K562 (cell line): Measurements from ENCODE around the gene TUBGCP6. TPM values are rescaled to one million over a fixed set of nuclear protein-coding genes. Genes with fewer than 3 reads are reported as not detected.
A peak's percentile ranks its signal among the peaks of the same experiment; 100 is the strongest.

Source experiments
- CBFA2T2 ChIP-seq: fragments of 450-650 bp; conservative IDR thresholded peaks from 2 replicates; pipeline ENCODE4 v1.6.1; 2017; ENCODE audit warnings: mild to moderate bottlenecking
- CHD1 ChIP-seq: fragments of 200-600 bp; sonication (generic); IDR thresholded peaks from one replicate; pipeline ENCODE4 v1.6.1; 2012; ENCODE audit warnings: mild to moderate bottlenecking, moderate library complexity, low read length, inconsistent platforms
- CREB3 ChIP-seq: fragments of 450-650 bp; conservative IDR thresholded peaks from 2 replicates; pipeline ENCODE4 v1.6.1; 2016; ENCODE audit warnings: missing genetic modification characterization, low read depth, mild to moderate bottlenecking, missing compliant biosample characterization, moderate library complexity
- HES1 ChIP-seq: fragments of 450-650 bp; IDR thresholded peaks from 2 replicates; pipeline ENCODE4 v1.6.1; 2016; ENCODE audit warnings: low read depth, mild to moderate bottlenecking, moderate library complexity
- HMBOX1 ChIP-seq: sonication (generic); IDR thresholded peaks from 2 replicates; pipeline ENCODE4 v1.6.1; 2016
- IFI16 ChIP-seq: fragments of 250-450 bp; sonication (Bioruptor Pico); IDR thresholded peaks from 2 replicates; pipeline ENCODE4 v2.1.2; 2022; ENCODE audit warnings: mild to moderate bottlenecking, inconsistent platforms
- MCM2 ChIP-seq: fragments of 450-650 bp; IDR thresholded peaks from 2 replicates; pipeline ENCODE4 v1.6.1; 2017; ENCODE audit warnings: low read depth, mild to moderate bottlenecking
- MEF2D ChIP-seq: conservative IDR thresholded peaks from 2 replicates; pipeline ENCODE4 v1.6.1; 2016; ENCODE audit warnings: low read depth, missing genetic modification characterization, missing compliant biosample characterization
- NCOA6 ChIP-seq: fragments of 450-650 bp; IDR thresholded peaks from 2 replicates; pipeline ENCODE4 v1.6.1; 2017; ENCODE audit warnings: mild to moderate bottlenecking
- POU5F1 ChIP-seq: fragments of 150-350 bp; IDR thresholded peaks from 2 replicates; pipeline ENCODE4 v1.6.1; 2014; ENCODE audit warnings: borderline replicate concordance, low read length, low read depth, mild to moderate bottlenecking; ENCODE audit not compliant: partially characterized antibody
- RBM14 ChIP-seq: fragments of 200-400 bp; formaldehyde crosslinking; IDR thresholded peaks from 2 replicates; pipeline ENCODE4 v1.6.1; 2018; ENCODE audit warnings: low read depth, mild to moderate bottlenecking, low read length, moderate library complexity, borderline replicate concordance; ENCODE audit not compliant: insufficient read depth
- RBM17 ChIP-seq: fragments of 200-400 bp; formaldehyde crosslinking; IDR thresholded peaks from 2 replicates; pipeline ENCODE4 v1.6.1; 2017; ENCODE audit warnings: low read depth, mild to moderate bottlenecking, low read length, borderline replicate concordance
- SP2 ChIP-seq: IDR thresholded peaks from 2 replicates; pipeline ENCODE4 v1.6.1; 2011; ENCODE audit warnings: mild to moderate bottlenecking, low read depth, low read length, moderate library complexity; ENCODE audit not compliant: poor library complexity, severe bottlenecking; ENCODE audit errors: extremely low read depth
- STAT5B ChIP-seq: fragments of 250-450 bp; sonication (Bioruptor Pico); IDR thresholded peaks from 2 replicates; pipeline ENCODE4 v1.8.0; 2021; ENCODE audit warnings: mild to moderate bottlenecking, inconsistent platforms
- ZBTB43 ChIP-seq: sonication (generic); formaldehyde crosslinking; IDR thresholded peaks from 2 replicates; pipeline ENCODE4 v1.8.0; 2023; ENCODE audit warnings: mild to moderate bottlenecking, missing genetic modification reagents
- ZBTB5 ChIP-seq: fragments of 450-650 bp; IDR thresholded peaks from 2 replicates; pipeline ENCODE4 v1.6.1; 2017; ENCODE audit warnings: antibody characterized with exemption
- ZKSCAN1 ChIP-seq: fragments of 150-350 bp; IDR thresholded peaks from 2 replicates; pipeline ENCODE4 v1.6.1; 2016; ENCODE audit warnings: low read depth, low read length
- ZNF134 ChIP-seq: fragments of 250-450 bp; sonication (Bioruptor Pico); conservative IDR thresholded peaks from 2 replicates; pipeline ENCODE4 v1.4.0; 2020
- ZNF280A ChIP-seq: fragments of 450-650 bp; IDR thresholded peaks from 2 replicates; pipeline ENCODE4 v1.6.1; 2018; ENCODE audit warnings: mild to moderate bottlenecking, low read depth; ENCODE audit not compliant: partially characterized antibody
- ZNF589 ChIP-seq: fragments of 200-800 bp; sonication (Bioruptor generic); IDR thresholded peaks from 2 replicates; pipeline ENCODE4 v1.6.1; 2016; ENCODE audit warnings: low read depth, missing genetic modification characterization, missing compliant biosample characterization
- polyA plus RNA-seq, 8 experiments: library from polyadenylated mRNA; depleted of rRNA in 4 of 8; stranded (reverse) in 5 of 8; unstranded in 3 of 8; fragments of >200 nt; fragmentation: Nextera tagmentation in 2 of 8; fragmentation: Illumina TruSeq in 1 of 8; extraction: Ambion mirVana in 2 of 8; extraction: Trizol in 1 of 8; gene quantifications; 2 replicates each; pipeline versions ENCODE4 v1.2.1 to v1.2.3, GENCODE V29; 2011 to 2014; ENCODE audit warnings: inconsistent platforms in 1 of 8, missing spikeins in 1 of 8
- total RNA-seq, 7 experiments: library from RNA; depleted of rRNA in 6 of 7; stranded (reverse); fragments of >200 nt in 6 of 7; fragmentation: Illumina TruSeq in 2 of 7; extraction: Trizol in 2 of 7; gene quantifications; 2 replicates each; pipeline versions ENCODE4 v1.2.1 to v1.2.3, GENCODE V29; 2011 to 2021; ENCODE audit warnings: low replicate concordance in 1 of 7

TUBGCP6 gene
- total and polyA plus RNA-seq, 9 of the 15 experiments (the other 6 are each of a cell fraction or from before 2014, with no cell fraction given), result 0.76 to 33.0 (median 10.1) TPM

GRCh38 chr22:50244420-50245213 lies at the start of gene TUBGCP6 (continued):
- TF ChIP-seq HMBOX1, result no peak
- TF ChIP-seq MCM2, result no peak
- TF ChIP-seq ZNF134, result no peak
- TF ChIP-seq MEF2D (tag), result no peak
- no peak for TF ChIP-seq HES1
- peak; percentile 16 for TF ChIP-seq SP2
- TF ChIP-seq CBFA2T2, result no peak
- no peak for TF ChIP-seq ZBTB5
- TF ChIP-seq ZBTB43 (CRISPR knock-in tag), result no peak
- no peak for TF ChIP-seq NCOA6
- TF ChIP-seq ZNF280A, result no peak
- no peak for TF ChIP-seq RBM14
- TF ChIP-seq CHD1, result no peak
- no peak for TF ChIP-seq STAT5B (CRISPR knock-in tag)
- TF ChIP-seq ZKSCAN1, result no peak
- TF ChIP-seq CREB3 (tag), result no peak
- no peak for TF ChIP-seq RBM17
- TF ChIP-seq POU5F1, result no peak
- TF ChIP-seq IFI16 (CRISPR knock-in tag), result no peak
- TF ChIP-seq ZNF589 (CRISPR knock-in tag), result no peak
